Endodermal cell (in vitro differentiated cells): ENCODE measurements around the gene RAB4A. TPM values are rescaled to one million over a fixed set of nuclear protein-coding genes. Genes with fewer than 3 reads are reported as not detected.

ENCODE experiments used
- DNase-seq: peaks from one replicate; pipeline ENCODE4 v3.0.0-alpha.2; 2017
- H3K27ac ChIP-seq: 2 replicates; pipeline ENCODE4 v1.5.1; 2013; ENCODE audit warnings: mild to moderate bottlenecking, low read depth, low read length, moderate library complexity
- H3K27me3 ChIP-seq: 2 replicates; pipeline ENCODE4 v1.6.1; 2013; ENCODE audit warnings: mild to moderate bottlenecking, low read length, moderate library complexity; ENCODE audit not compliant: insufficient read depth, control insufficient read depth, poor library complexity, severe bottlenecking
- H3K36me3 ChIP-seq: 2 replicates; pipeline ENCODE4 v1.7.0; 2013; ENCODE audit warnings: mild to moderate bottlenecking, low read length, moderate library complexity; ENCODE audit not compliant: control insufficient read depth, insufficient read depth
- H3K4me1 ChIP-seq: one replicate; pipeline ENCODE4 v1.7.0; 2013; ENCODE audit warnings: low read length; ENCODE audit not compliant: control insufficient read depth, insufficient read depth
- H3K4me3 ChIP-seq: 2 replicates; pipeline ENCODE4 v1.5.1; 2013; ENCODE audit warnings: mild to moderate bottlenecking, low read length, moderate library complexity
- H3K9ac ChIP-seq: 2 replicates; pipeline ENCODE4 v1.6.1; 2013; ENCODE audit warnings: mild to moderate bottlenecking, low read length, moderate library complexity; ENCODE audit not compliant: poor library complexity, severe bottlenecking; ENCODE audit errors: extremely low read depth
- H3K9me3 ChIP-seq: 2 replicates; pipeline ENCODE4 v1.6.1; 2013; ENCODE audit warnings: mild to moderate bottlenecking, low read length, moderate library complexity; ENCODE audit not compliant: control insufficient read depth
- H3K27ac Mint-ChIP-seq: 2 replicates; pipeline ENCODE4 v1.8.0; 2020; ENCODE audit warnings: mixed read lengths
- H3K27me3 Mint-ChIP-seq: 2 replicates; pipeline ENCODE4 v1.8.0; 2021; ENCODE audit warnings: mild to moderate bottlenecking, mixed read lengths; ENCODE audit not compliant: insufficient read depth
- H3K36me3 Mint-ChIP-seq: 2 replicates; pipeline ENCODE4 v1.8.0; 2020; ENCODE audit warnings: low read depth, mixed read lengths
- H3K4me1 Mint-ChIP-seq: 2 replicates; pipeline ENCODE4 v1.8.0; 2020; ENCODE audit warnings: mixed read lengths
- H3K4me3 Mint-ChIP-seq: 2 replicates; pipeline ENCODE4 v1.8.0; 2020; ENCODE audit warnings: mild to moderate bottlenecking, moderate library complexity, mixed read lengths
- H3K9me3 Mint-ChIP-seq: 2 replicates; pipeline ENCODE4 v1.8.0; 2020; ENCODE audit warnings: mild to moderate bottlenecking, mixed read lengths
- WGBS, 2 experiments: methylation state at CpG; one replicate each; pipeline versions ENCODE4 v1.1.5 to v1.1.7; 2013; ENCODE audit warnings: missing lambda C conversion rate in 2 of 2, mixed read lengths in 1 of 2; ENCODE audit not compliant: insufficient coverage in 1 of 2, insufficient read length in 1 of 2; 5-methylcytosine and 5-hydroxymethylcytosine counted together
- total RNA-seq, 2 donors: library from RNA; stranded (reverse); fragmentation: NEBNext Ultra II Directional in 1 of 2; extraction: Animal tissue kit (Norgen Biotek cat#: 25700) in 1 of 2; gene quantifications; 2 replicates in 1 of 2; 3 replicates in 1 of 2; pipeline ENCODE4 v1.2.1, GENCODE V29; 2021
- TF ChIP-seq, protein P1 (sequence below): fragments of 200-600 bp; sonication (generic); conservative IDR thresholded peaks from 2 replicates; pipeline ENCODE4 v1.5.0; 2021; ENCODE audit warnings: antibody characterized with exemption, mild to moderate bottlenecking

The RAB4A gene
- total RNA-seq, 2 donors from 2014 or later, result 46.2 to 48.9 TPM

DNA sequence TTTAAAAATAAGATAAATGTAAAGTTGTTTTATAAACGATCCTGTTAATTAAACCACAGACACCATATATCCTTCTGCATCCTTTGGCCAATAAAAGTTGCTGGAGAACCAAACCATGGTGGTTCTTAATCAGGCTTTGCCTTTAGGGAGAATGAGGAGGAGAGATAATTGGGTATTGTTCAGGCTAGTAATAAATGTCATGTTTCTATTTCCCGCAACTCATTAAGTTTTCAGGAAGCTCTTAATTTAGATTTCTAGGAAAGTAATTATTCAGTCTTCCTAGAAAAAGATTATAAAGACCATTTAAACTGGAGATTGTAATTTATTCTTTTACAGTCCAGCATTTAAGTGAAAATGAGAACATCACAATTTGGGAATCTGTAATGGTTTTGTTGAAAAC lies 34.5 kb downstream of the RAB4A start:
- Histone ChIP-seq H3K27ac (no peak overlapping the region), H3K4me3 (no peak overlapping the region), H3K27me3 (no peaks in the 10 kb centered on the region), H3K36me3 (peaks cover 46% of the 10 kb centered on the region), H3K9ac (no peak overlapping the region), H3K4me1 (no peaks in the 10 kb centered on the region), H3K9me3 (no peaks in the 10 kb centered on the region)
- DNase-seq, result no peak
- TF ChIP-seq, protein P1, sequence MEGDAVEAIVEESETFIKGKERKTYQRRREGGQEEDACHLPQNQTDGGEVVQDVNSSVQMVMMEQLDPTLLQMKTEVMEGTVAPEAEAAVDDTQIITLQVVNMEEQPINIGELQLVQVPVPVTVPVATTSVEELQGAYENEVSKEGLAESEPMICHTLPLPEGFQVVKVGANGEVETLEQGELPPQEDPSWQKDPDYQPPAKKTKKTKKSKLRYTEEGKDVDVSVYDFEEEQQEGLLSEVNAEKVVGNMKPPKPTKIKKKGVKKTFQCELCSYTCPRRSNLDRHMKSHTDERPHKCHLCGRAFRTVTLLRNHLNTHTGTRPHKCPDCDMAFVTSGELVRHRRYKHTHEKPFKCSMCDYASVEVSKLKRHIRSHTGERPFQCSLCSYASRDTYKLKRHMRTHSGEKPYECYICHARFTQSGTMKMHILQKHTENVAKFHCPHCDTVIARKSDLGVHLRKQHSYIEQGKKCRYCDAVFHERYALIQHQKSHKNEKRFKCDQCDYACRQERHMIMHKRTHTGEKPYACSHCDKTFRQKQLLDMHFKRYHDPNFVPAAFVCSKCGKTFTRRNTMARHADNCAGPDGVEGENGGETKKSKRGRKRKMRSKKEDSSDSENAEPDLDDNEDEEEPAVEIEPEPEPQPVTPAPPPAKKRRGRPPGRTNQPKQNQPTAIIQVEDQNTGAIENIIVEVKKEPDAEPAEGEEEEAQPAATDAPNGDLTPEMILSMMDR, result no peak
- Mint-ChIP-seq H3K27ac (no peak overlapping the region), H3K27me3 (no peaks in the 10 kb centered on the region), H3K9me3 (no peaks in the 10 kb centered on the region), H3K4me3 (no peak overlapping the region), H3K36me3 (peaks cover 37% of the 10 kb centered on the region), H3K4me1 (no peaks in the 10 kb centered on the region)
- WGBS, 2 experiments, result 100% methylated on average over 1 of the region's 2 CpGs; no CpG with 5 or more reads in 1 of the 2 experiments

DNA sequence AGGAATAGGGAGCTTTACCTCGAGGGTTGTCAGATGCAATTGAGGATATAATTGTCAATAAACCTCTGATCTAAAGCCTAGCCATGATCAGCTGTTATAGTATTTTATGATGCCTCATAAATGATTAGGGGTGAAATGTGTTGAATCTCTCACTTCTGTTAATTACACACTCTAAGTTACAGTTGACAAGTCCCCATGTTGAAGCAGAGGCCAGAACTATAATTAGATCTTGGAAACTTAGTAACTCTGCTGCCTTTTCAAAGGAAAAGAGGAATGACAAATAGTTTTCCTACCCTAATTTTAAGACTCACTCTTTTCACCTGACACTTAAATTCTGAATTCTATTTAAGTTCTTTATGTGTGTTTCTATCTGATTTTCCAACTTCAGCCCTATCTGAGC lies 38.2 kb downstream of the RAB4A start:
- no peaks in the 10 kb centered on the region for H3K4me1 ChIP-seq
- H3K36me3 ChIP-seq, result peaks cover 20% of the 10 kb centered on the region
- DNase-seq, result no peak
- no peak overlapping the region for H3K9ac ChIP-seq
- no peaks in the 10 kb centered on the region for H3K27me3 Mint-ChIP-seq
- no peaks in the 10 kb centered on the region for H3K4me1 Mint-ChIP-seq
- TF ChIP-seq, protein P1, result no peak
- H3K27me3 ChIP-seq, result no peaks in the 10 kb centered on the region
- H3K27ac ChIP-seq, result no peak overlapping the region
- no peak overlapping the region for H3K4me3 Mint-ChIP-seq
- H3K9me3 Mint-ChIP-seq, result no peaks in the 10 kb centered on the region
- H3K9me3 ChIP-seq, result no peaks in the 10 kb centered on the region
- H3K36me3 Mint-ChIP-seq, result peaks cover 39% of the 10 kb centered on the region
- 83 to 100% methylated on average over 1 of the region's 1 CpG for WGBS, 2 experiments
- H3K4me3 ChIP-seq, result no peak overlapping the region
- H3K27ac Mint-ChIP-seq, result no peak overlapping the region

DNA sequence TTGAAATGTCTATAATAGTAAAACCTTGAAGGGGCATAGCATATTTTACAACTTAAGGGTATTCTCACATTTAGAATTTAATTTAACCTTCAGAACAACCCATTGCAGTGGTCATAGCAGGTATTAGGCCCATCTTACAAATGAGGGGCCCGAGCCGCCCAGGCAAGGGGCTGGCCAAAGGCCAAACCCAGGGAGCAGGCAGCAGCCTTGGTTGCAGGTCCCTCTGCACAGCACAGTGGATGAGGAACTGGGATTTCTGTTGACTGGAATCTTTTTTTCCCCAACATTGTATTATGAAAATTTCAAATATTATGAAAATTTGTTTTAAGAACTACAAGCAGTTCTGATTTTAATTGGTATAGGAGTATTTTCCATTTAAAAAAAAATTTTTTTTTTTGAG lies 38.8 kb downstream of the RAB4A start:
- no peak for DNase-seq
- H3K27ac ChIP-seq, result no peak overlapping the region
- H3K4me3 Mint-ChIP-seq, result no peak overlapping the region
- TF ChIP-seq, protein P1, result no peak
- no peaks in the 10 kb centered on the region for H3K9me3 ChIP-seq
- H3K36me3 Mint-ChIP-seq, result peaks cover 34% of the 10 kb centered on the region
- H3K9me3 Mint-ChIP-seq, result no peaks in the 10 kb centered on the region
- H3K27ac Mint-ChIP-seq, result no peak overlapping the region
- H3K4me1 ChIP-seq, result no peaks in the 10 kb centered on the region
- no peak overlapping the region for H3K9ac ChIP-seq
- 95% methylated on average over 2 of the region's 2 CpGs; no CpG with 5 or more reads in 1 of the 2 experiments for WGBS, 2 experiments
- no peaks in the 10 kb centered on the region for H3K4me1 Mint-ChIP-seq
- no peak overlapping the region for H3K4me3 ChIP-seq
- peaks cover 15% of the 10 kb centered on the region for H3K36me3 ChIP-seq
- H3K27me3 ChIP-seq, result no peaks in the 10 kb centered on the region
- H3K27me3 Mint-ChIP-seq, result no peaks in the 10 kb centered on the region
